ENCODE measurements around the gene SLC40A1.

SLC40A1 gene

DNA sequence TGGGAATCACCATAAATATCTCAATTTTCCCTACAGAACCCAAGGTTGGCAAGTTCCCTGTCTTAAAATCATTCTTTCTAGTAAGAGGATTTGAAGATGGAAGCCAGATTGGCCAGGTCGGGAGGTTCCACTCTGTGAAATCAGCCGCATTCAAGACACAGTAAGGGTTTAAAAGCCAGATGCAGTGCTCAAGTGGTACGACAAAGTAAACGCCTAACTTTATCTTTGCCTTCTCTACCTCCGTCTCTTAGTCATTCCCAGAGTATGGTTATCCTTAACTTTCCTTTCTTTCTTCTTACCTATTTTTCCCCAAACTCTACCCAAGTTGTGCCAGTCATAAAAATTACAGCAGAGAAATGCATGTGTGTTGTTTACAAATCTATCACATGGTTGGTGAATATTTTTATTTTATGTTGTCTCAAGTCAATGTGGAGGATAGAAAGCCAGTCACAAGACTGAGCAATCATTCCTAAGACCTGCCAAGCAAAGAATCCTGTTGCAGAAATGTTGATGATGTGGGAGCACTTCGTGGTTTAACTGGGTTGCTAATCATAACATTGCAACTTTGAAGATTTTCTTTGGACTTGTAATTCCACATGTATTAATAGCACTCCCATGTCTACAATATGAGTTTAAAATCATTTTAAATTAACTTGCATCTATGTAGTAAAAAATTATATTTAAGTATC, 62.6 kb downstream of the SLC40A1 start:
- DNase-seq (ENCODE audit: low read depth in 1 of 2, low spot score in 1 of 2) = no peak

DNA sequence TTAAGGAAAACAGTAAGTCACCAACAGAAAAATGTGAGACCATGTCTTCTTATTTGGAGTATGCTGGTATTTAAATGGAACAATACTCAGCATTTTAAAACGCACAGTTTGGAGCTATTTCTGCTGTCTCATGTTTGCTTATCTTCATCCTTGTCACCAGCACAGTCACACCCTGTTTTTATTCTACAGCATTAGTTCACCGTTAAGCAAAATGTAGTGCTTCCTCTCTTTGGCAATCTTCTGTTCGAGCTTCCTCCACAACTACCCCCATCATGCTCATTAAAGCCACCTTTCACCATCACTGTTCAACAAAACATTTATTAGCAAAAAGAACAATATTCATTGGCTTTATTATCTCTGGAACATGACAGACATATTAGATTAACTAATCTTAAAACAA, 64.0 kb downstream of the SLC40A1 start:
- DNase-seq (ENCODE audit: low read depth in 1 of 2, low spot score in 1 of 2) = no peak

DNA sequence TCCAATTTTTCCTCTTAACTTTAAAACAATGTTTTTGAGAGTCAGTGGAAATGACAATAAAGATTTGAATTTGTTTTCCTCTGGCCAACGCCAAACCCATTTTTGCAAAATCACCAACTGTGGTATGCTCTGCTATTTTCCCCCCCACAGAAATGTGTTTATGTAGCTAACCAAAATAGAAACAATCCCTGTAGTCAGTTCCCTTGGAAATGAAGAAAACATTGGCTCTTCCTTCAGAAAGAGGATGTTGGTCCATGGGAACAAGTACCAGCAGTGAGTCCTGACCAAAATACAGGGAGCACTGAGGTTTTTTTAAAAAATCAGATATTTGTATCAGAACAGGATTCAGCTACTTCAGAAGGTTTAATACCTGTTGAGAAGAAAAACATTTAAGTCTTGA, 65.3 kb downstream of the SLC40A1 start:
- DNase-seq (ENCODE audit: low read depth in 1 of 2, low spot score in 1 of 2) = no peak

DNA sequence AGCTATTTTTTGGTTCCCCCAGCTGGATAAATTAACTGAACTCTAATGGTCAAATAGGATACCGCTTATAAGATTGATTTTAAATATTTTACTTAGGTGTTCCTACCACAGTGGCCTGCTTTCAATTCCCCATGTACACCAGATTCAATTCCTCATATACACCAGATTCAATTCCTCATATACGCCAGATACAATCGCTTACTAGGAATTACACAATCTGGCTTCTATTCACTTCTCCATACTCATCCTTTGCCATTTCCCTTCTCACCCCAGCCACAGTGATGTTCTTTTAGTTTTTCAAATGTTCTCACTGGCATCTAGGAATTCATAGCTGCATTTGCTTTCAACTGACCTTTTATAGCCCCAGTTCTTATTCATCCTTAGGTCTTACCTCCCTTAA, 66.5 kb downstream of the SLC40A1 start:
- DNase-seq (ENCODE audit: low read depth in 1 of 2, low spot score in 1 of 2) = no peak

DNA sequence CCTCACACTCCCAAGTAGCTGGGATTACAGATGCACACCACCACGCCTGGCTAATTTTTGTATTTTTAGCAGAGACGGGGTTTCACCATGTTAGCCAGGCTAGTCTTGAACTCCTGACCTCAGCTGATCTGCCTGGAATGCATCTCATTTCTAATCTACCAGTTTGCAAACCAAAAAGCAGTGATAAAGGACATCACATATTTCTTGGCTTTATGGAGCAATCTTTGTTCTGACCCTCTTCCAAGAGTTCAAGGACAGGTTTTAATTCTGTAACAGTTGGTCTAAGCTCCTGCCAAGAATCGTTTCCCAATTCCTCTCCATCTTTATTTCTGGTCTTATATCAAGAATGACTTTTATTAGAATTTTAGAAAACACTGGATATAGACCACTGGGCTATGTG, 67.7 kb downstream of the SLC40A1 start:
- DNase-seq (ENCODE audit: low read depth in 1 of 2, low spot score in 1 of 2) = no peak

DNA sequence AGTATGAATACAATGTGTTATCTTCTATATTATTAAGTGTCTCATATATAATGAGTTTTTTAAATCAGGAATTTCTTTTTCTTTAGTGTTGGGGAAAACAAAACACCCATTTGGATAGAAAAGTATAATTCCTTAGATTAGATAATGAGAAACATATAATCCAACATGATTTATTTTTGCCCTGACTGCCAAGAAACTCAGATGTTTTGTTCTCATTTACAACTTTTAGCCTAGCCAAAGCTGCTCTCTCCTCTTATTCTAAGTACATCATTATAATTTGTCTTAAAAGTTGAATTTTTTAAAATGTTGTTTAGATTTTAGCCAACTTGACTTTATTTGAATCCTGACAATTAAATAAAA, 68.6 kb downstream of the SLC40A1 start:
- no peak for DNase-seq (ENCODE audit: low read depth in 1 of 2, low spot score in 1 of 2)

DNA sequence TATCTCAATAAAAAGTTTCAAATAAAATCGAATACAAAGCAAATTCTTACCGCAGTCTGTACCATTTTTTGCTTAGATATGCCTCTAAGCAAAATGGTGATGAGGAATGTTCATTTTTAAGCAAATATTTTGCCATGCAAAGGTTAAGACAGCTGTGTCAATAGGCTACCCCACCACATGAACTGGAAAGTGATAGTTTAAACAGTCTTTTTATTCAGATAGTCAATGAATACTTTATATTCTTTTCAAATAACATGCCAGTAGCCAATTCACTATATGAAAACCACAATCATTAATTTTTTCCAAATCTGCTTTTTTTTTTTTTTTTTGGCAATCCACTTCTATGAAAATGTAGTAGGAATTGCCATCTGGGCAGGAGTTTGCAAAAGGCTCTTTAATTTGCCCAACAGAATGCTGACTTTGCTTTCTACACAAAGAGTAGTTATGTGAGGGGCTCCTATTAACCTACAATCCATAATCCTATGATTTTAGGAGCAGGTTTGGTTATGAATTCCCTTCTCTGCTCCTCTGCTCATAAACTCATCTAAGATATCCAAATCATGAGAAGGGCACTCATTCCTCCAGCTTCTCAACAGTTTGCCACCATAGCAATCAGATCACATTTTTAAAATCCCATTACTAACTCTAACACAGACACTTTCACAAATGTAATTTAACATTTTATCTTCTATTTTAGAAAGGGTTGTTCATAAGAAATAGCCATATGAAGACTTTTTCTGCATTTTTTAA, 69.2 kb downstream of the SLC40A1 start:
- no peak for DNase-seq (ENCODE audit: low read depth in 1 of 2, low spot score in 1 of 2)

Data from activated CD4-positive, alpha-beta T cell treated with anti-CD3 and anti-CD28 coated beads, Interleukin-2, amount 50 U/mL, for 24 hours (primary cell).